Colon (tissue), 2 donors: ENCODE data around the gene TALDO1.

Experiments used
- FAIRE-seq: peaks from 2 replicates; lab custom pipeline; 2012; peaks lifted over from hg19 to GRCh38; lab: Jason Lieb, UNC
- donor health status: control.
- donor health status: control.

The TALDO1 gene

GRCh38 chr11:770642-771616 is 23.7 kb downstream of the TALDO1 start:
- FAIRE-seq, result no peak

- FAIRE-seq, result no peak
These were observed 24.4 kb downstream of the TALDO1 start for GRCh38 chr11:771617-772204.

GRCh38 chr11:772429-773390 is 25.4 kb downstream of the TALDO1 start:
- no peak for FAIRE-seq

- no peak for FAIRE-seq
These were observed 26.2 kb downstream of the TALDO1 start for GRCh38 chr11:773425-773824.

GRCh38 chr11:773830-774229 is 26.6 kb downstream of the TALDO1 start:
- no peak for FAIRE-seq

GRCh38 chr11:774873-775592 is 27.8 kb downstream of the TALDO1 start:
- no peak for FAIRE-seq

- no peak for FAIRE-seq
These were observed 28.9 kb downstream of the TALDO1 start for GRCh38 chr11:776263-776560.

GRCh38 chr11:776561-777287 is 29.5 kb downstream of the TALDO1 start:
- FAIRE-seq, result no peak

GRCh38 chr11:777288-778255 is 30.3 kb downstream of the TALDO1 start, which contains the start of gene GATD1:
TSS of gene GATD1 (minus strand) at chr11:777487. CDS start at chr11:777462, 25 bp downstream.
- FAIRE-seq, result no peak

GRCh38 chr11:778976-779954 is 32.0 kb downstream of the TALDO1 start:
- FAIRE-seq, result no peak

- no peak for FAIRE-seq
These were observed 32.8 kb downstream of the TALDO1 start for GRCh38 chr11:779955-780532.

- FAIRE-seq, result no peak
These were observed 35.3 kb downstream of the TALDO1 start for GRCh38 chr11:782264-783174.

GRCh38 chr11:783581-784015 is 36.3 kb downstream of the TALDO1 start:
- no peak for FAIRE-seq

GRCh38 chr11:786235-787083 is 39.2 kb downstream of the TALDO1 start:
- no peak for FAIRE-seq

GRCh38 chr11:787084-787675 is 39.9 kb downstream of the TALDO1 start:
- FAIRE-seq, result no peak
